HL-60 (cell line): ENCODE results near the gene CDC42BPA.

Source experiments
- DNase-seq, 2 experiments: peaks; one replicate each; pipeline ENCODE4 v3.0.0-alpha.2; 2010 to 2020; ENCODE audit warnings: low read depth in 1 of 2, low spot score in 1 of 2
- H3K27ac ChIP-seq: fragments of 250-450 bp; sonication (Bioruptor Pico); replicated peaks from 2 replicates; pipeline ENCODE4 v1.5.1; 2020; ENCODE audit warnings: mild to moderate bottlenecking, moderate library complexity
- H3K27me3 ChIP-seq: fragments of 250-450 bp; sonication (Bioruptor Pico); 2 replicates; pipeline ENCODE4 v1.5.1; 2021; ENCODE audit warnings: mild to moderate bottlenecking, moderate library complexity; ENCODE audit not compliant: insufficient read depth, poor library complexity, severe bottlenecking
- H3K4me3 ChIP-seq: replicated peaks from 2 replicates; pipeline ENCODE4 v1.5.1; 2011; ENCODE audit warnings: mild to moderate bottlenecking, control low read depth, low read length; ENCODE audit not compliant: insufficient read depth
- CTCF ChIP-seq: IDR thresholded peaks from one replicate; pipeline ENCODE4 v1.5.1; 2011; ENCODE audit warnings: low read length, control low read depth, inconsistent platforms; ENCODE audit not compliant: insufficient read depth
- GABPA ChIP-seq: IDR thresholded peaks from 2 replicates; pipeline ENCODE4 v1.6.1; 2012; ENCODE audit warnings: low read depth
- POLR2AphosphoS5 ChIP-seq: IDR thresholded peaks from 2 replicates; pipeline ENCODE4 v1.6.1; 2012; ENCODE audit warnings: low read depth
- SPI1 ChIP-seq: IDR thresholded peaks from 2 replicates; pipeline ENCODE4 v1.6.1; 2012; ENCODE audit warnings: low read depth, mild to moderate bottlenecking, borderline replicate concordance
- TF ChIP-seq, protein P1 (sequence below): IDR thresholded peaks from 2 replicates; pipeline ENCODE4 v1.6.1; 2012; ENCODE audit warnings: low read depth; ENCODE audit not compliant: insufficient replicate concordance

The CDC42BPA gene

GRCh38 chr1:226965581-226966440 lies 352.5 kb downstream of the CDC42BPA start:
- TF ChIP-seq CTCF (no peak), POLR2AphosphoS5 (no peak), GABPA (no peak)
- TF ChIP-seq, protein P1, sequence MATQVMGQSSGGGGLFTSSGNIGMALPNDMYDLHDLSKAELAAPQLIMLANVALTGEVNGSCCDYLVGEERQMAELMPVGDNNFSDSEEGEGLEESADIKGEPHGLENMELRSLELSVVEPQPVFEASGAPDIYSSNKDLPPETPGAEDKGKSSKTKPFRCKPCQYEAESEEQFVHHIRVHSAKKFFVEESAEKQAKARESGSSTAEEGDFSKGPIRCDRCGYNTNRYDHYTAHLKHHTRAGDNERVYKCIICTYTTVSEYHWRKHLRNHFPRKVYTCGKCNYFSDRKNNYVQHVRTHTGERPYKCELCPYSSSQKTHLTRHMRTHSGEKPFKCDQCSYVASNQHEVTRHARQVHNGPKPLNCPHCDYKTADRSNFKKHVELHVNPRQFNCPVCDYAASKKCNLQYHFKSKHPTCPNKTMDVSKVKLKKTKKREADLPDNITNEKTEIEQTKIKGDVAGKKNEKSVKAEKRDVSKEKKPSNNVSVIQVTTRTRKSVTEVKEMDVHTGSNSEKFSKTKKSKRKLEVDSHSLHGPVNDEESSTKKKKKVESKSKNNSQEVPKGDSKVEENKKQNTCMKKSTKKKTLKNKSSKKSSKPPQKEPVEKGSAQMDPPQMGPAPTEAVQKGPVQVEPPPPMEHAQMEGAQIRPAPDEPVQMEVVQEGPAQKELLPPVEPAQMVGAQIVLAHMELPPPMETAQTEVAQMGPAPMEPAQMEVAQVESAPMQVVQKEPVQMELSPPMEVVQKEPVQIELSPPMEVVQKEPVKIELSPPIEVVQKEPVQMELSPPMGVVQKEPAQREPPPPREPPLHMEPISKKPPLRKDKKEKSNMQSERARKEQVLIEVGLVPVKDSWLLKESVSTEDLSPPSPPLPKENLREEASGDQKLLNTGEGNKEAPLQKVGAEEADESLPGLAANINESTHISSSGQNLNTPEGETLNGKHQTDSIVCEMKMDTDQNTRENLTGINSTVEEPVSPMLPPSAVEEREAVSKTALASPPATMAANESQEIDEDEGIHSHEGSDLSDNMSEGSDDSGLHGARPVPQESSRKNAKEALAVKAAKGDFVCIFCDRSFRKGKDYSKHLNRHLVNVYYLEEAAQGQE = no peak
- DNase-seq = no peak
- Histone ChIP-seq H3K27me3 (no peaks in the 10 kb centered on the region), H3K27ac (no peak overlapping the region), H3K4me3 (no peak overlapping the region)

DNA sequence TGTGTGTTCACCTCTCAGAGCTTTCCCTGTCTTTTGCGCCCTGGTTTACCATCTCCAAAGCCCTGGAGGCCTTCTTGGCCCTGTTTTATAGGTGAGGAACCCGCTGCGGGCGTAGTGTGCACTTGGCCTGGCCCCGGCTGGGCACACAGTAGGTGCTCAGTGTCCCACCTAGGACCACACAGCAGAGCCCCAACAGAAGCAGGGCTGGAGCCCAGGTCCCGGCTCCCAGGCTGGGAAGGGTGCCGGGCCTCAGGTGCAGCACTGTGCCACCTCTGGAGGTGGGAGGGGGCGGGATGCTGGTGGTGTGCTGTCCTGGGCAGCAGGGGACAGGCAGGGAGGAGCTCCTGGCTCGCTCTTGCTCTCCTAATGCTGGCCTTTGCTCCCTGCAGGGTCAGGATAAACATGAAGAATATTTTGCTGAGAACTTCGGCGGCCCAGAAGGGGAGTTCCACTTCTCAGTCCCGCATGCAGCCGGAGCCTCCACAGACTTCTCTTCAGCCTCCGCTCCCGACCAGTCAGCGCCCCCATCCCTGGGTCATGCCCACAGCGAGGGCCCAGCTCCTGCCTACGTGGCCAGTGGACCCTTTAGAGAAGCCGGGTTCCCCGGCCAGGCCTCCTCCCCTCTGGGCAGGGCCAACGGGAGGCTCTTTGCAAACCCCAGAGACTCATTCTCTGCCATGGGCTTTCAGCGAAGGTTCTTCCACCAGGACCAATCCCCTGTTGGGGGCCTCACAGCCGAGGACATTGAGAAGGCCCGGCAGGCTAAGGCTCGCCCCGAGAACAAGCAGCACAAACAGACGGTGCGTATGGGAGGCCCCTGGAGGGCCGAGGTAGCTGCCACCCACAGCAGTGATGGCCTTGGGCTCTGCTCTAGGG lies 353.4 kb downstream of the CDC42BPA start:
- Histone ChIP-seq H3K4me3 (no peak overlapping the region), H3K27ac (no peak overlapping the region), H3K27me3 (no peaks in the 10 kb centered on the region)
- no peak for DNase-seq
- TF ChIP-seq CTCF (no peak), POLR2AphosphoS5 (no peak), GABPA (no peak), SPI1 (no peak)
- TF ChIP-seq, protein P1 = no peak

DNA sequence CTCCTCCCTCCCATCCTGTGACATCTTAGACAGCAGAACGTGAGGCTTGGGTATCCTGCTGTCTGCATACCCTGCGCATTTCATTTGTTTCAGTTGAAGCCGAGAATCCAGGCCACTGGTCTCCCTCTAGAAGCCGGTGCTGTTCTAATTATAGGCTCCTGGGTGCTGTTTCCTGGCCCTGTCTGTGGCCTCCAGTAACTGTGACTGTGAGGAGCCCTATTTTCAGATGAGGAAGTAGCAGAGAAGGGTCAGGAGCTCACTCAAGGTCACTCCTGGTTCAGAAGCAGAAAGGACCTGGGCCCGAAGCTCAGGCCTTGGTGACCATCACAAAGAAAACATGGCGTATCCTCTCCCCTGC lies 354.2 kb downstream of the CDC42BPA start:
- H3K27me3 ChIP-seq = no peaks in the 10 kb centered on the region
- no peak overlapping the region for H3K4me3 ChIP-seq
- H3K27ac ChIP-seq = no peak overlapping the region
- no peak for TF ChIP-seq GABPA
- TF ChIP-seq POLR2AphosphoS5 = no peak
- TF ChIP-seq, protein P1 = no peak
- peak in 1 of 2 experiments; percentile 34 for DNase-seq
